ENCODE data around the gene PTGFR. TPM values are rescaled to one million over a fixed set of nuclear protein-coding genes. Genes with fewer than 3 reads are reported as not detected.

The PTGFR gene
- 0.09 TPM for polyA plus RNA-seq (2013, experiment 1 of 4)
- polyA plus RNA-seq (2013, experiment 2 of 4): not detected
- 0.16 TPM for polyA plus RNA-seq (2013, experiment 3 of 4)
- polyA plus RNA-seq (2013, experiment 4 of 4): 0.08 TPM

- no peak within 1 kb of the TSS for H3K27ac ChIP-seq (ENCODE audit: insufficient read depth, low read depth, low read length, poor library complexity, severe bottlenecking)
- H3K9me3 ChIP-seq (ENCODE audit: control insufficient read depth, low read length): no peaks in the 10 kb centered on the region
- H3K36me3 ChIP-seq (ENCODE audit: control insufficient read depth, insufficient read depth, low read length): no peaks in the 10 kb centered on the region
- peaks cover 43% of the 10 kb centered on the region for H3K27me3 ChIP-seq (ENCODE audit: control insufficient read depth, insufficient read depth, low read length, poor library complexity, severe bottlenecking)
- H3K4me1 ChIP-seq (ENCODE audit: control insufficient read depth, insufficient read depth, low read length): no peaks in the 10 kb centered on the region
- H3K4me3 ChIP-seq (ENCODE audit: insufficient read depth, low read depth, low read length): peak within 1 kb of the TSS; percentile 29
- WGBS, 2 experiments: 1% methylated on average over 42 of the region's 42 CpGs
These were observed at the start of gene PTGFR for GRCh38 chr1:78490861-78491450. Gene PTGFR, plus strand, starts transcription at chr1:78490974. Its CDS starts 1,770 bp downstream, at chr1:78492744.

GRCh38 chr1:78441921-78442320 is 48.9 kb upstream of the PTGFR start:
- 75 to 76% methylated on average over 3 of the region's 3 CpGs for WGBS, 2 experiments
- no peaks in the 10 kb centered on the region for H3K27me3 ChIP-seq (ENCODE audit: control insufficient read depth, insufficient read depth, low read length, poor library complexity, severe bottlenecking)
- H3K9me3 ChIP-seq (ENCODE audit: control insufficient read depth, low read length): no peaks in the 10 kb centered on the region
- no peak overlapping the region for H3K27ac ChIP-seq (ENCODE audit: insufficient read depth, low read depth, low read length, poor library complexity, severe bottlenecking)
- H3K36me3 ChIP-seq (ENCODE audit: control insufficient read depth, insufficient read depth, low read length): no peaks in the 10 kb centered on the region
- no peak overlapping the region for H3K4me3 ChIP-seq (ENCODE audit: insufficient read depth, low read depth, low read length)
- H3K4me1 ChIP-seq (ENCODE audit: control insufficient read depth, insufficient read depth, low read length): no peaks in the 10 kb centered on the region

GRCh38 chr1:78447086-78447485 is 43.7 kb upstream of the PTGFR start:
- Histone ChIP-seq H3K36me3 (ENCODE audit: control insufficient read depth, insufficient read depth, low read length) (no peaks in the 10 kb centered on the region), H3K4me1 (ENCODE audit: control insufficient read depth, insufficient read depth, low read length) (no peaks in the 10 kb centered on the region), H3K4me3 (ENCODE audit: insufficient read depth, low read depth, low read length) (no peak overlapping the region), H3K27me3 (ENCODE audit: control insufficient read depth, insufficient read depth, low read length, poor library complexity, severe bottlenecking) (no peaks in the 10 kb centered on the region), H3K27ac (ENCODE audit: insufficient read depth, low read depth, low read length, poor library complexity, severe bottlenecking) (no peak overlapping the region), H3K9me3 (ENCODE audit: control insufficient read depth, low read length) (no peaks in the 10 kb centered on the region)

GRCh38 chr1:78464449-78464891 is 26.3 kb upstream of the PTGFR start:
- WGBS, 2 experiments: 92 to 95% methylated on average over 1 of the region's 1 CpG
- no peaks in the 10 kb centered on the region for H3K9me3 ChIP-seq (ENCODE audit: control insufficient read depth, low read length)
- H3K4me3 ChIP-seq (ENCODE audit: insufficient read depth, low read depth, low read length): no peak overlapping the region
- no peaks in the 10 kb centered on the region for H3K4me1 ChIP-seq (ENCODE audit: control insufficient read depth, insufficient read depth, low read length)
- H3K27ac ChIP-seq (ENCODE audit: insufficient read depth, low read depth, low read length, poor library complexity, severe bottlenecking): no peak overlapping the region
- H3K27me3 ChIP-seq (ENCODE audit: control insufficient read depth, insufficient read depth, low read length, poor library complexity, severe bottlenecking): no peaks in the 10 kb centered on the region
- no peaks in the 10 kb centered on the region for H3K36me3 ChIP-seq (ENCODE audit: control insufficient read depth, insufficient read depth, low read length)

- WGBS, 2 experiments: 81 to 94% methylated on average over 1 of the region's 1 CpG
- H3K9me3 ChIP-seq (ENCODE audit: control insufficient read depth, low read length): no peaks in the 10 kb centered on the region
These were observed 25.6 kb upstream of the PTGFR start for GRCh38 chr1:78465143-78465542.

GRCh38 chr1:78468521-78468920 is 22.3 kb upstream of the PTGFR start:
- WGBS, 2 experiments: 88 to 95% methylated on average over 1 of the region's 1 CpG
- Histone ChIP-seq H3K4me1 (ENCODE audit: control insufficient read depth, insufficient read depth, low read length) (no peaks in the 10 kb centered on the region), H3K27me3 (ENCODE audit: control insufficient read depth, insufficient read depth, low read length, poor library complexity, severe bottlenecking) (no peaks in the 10 kb centered on the region), H3K27ac (ENCODE audit: insufficient read depth, low read depth, low read length, poor library complexity, severe bottlenecking) (no peak overlapping the region), H3K9me3 (ENCODE audit: control insufficient read depth, low read length) (no peaks in the 10 kb centered on the region), H3K4me3 (ENCODE audit: insufficient read depth, low read depth, low read length) (no peak overlapping the region), H3K36me3 (ENCODE audit: control insufficient read depth, insufficient read depth, low read length) (no peaks in the 10 kb centered on the region)

More at GRCh38 chr1:78465143-78465542, 25.6 kb upstream of the PTGFR start:
- Histone ChIP-seq H3K4me1 (ENCODE audit: control insufficient read depth, insufficient read depth, low read length) (no peaks in the 10 kb centered on the region), H3K4me3 (ENCODE audit: insufficient read depth, low read depth, low read length) (no peak overlapping the region), H3K27me3 (ENCODE audit: control insufficient read depth, insufficient read depth, low read length, poor library complexity, severe bottlenecking) (no peaks in the 10 kb centered on the region), H3K27ac (ENCODE audit: insufficient read depth, low read depth, low read length, poor library complexity, severe bottlenecking) (no peak overlapping the region), H3K36me3 (ENCODE audit: control insufficient read depth, insufficient read depth, low read length) (no peaks in the 10 kb centered on the region)

GRCh38 chr1:78469576-78469975 is 21.2 kb upstream of the PTGFR start:
- no peaks in the 10 kb centered on the region for H3K36me3 ChIP-seq (ENCODE audit: control insufficient read depth, insufficient read depth, low read length)
- H3K9me3 ChIP-seq (ENCODE audit: control insufficient read depth, low read length): no peaks in the 10 kb centered on the region
- H3K4me1 ChIP-seq (ENCODE audit: control insufficient read depth, insufficient read depth, low read length): no peaks in the 10 kb centered on the region
- H3K4me3 ChIP-seq (ENCODE audit: insufficient read depth, low read depth, low read length): no peak overlapping the region
- no peaks in the 10 kb centered on the region for H3K27me3 ChIP-seq (ENCODE audit: control insufficient read depth, insufficient read depth, low read length, poor library complexity, severe bottlenecking)
- 89 to 100% methylated on average over 1 of the region's 1 CpG for WGBS, 2 experiments
- no peak overlapping the region for H3K27ac ChIP-seq (ENCODE audit: insufficient read depth, low read depth, low read length, poor library complexity, severe bottlenecking)

- Histone ChIP-seq H3K4me3 (ENCODE audit: insufficient read depth, low read depth, low read length) (no peak overlapping the region), H3K9me3 (ENCODE audit: control insufficient read depth, low read length) (no peaks in the 10 kb centered on the region), H3K27ac (ENCODE audit: insufficient read depth, low read depth, low read length, poor library complexity, severe bottlenecking) (no peak overlapping the region), H3K4me1 (ENCODE audit: control insufficient read depth, insufficient read depth, low read length) (no peaks in the 10 kb centered on the region), H3K36me3 (ENCODE audit: control insufficient read depth, insufficient read depth, low read length) (no peaks in the 10 kb centered on the region), H3K27me3 (ENCODE audit: control insufficient read depth, insufficient read depth, low read length, poor library complexity, severe bottlenecking) (no peaks in the 10 kb centered on the region)
- WGBS, 2 experiments: 85 to 91% methylated on average over 2 of the region's 2 CpGs
These were observed 18.7 kb upstream of the PTGFR start for GRCh38 chr1:78471890-78472620.

- H3K4me3 ChIP-seq (ENCODE audit: insufficient read depth, low read depth, low read length): no peak overlapping the region
These were observed 17.8 kb upstream of the PTGFR start for GRCh38 chr1:78472851-78473496.

GRCh38 chr1:78474092-78474491 is 16.7 kb upstream of the PTGFR start:
- Histone ChIP-seq H3K27me3 (ENCODE audit: control insufficient read depth, insufficient read depth, low read length, poor library complexity, severe bottlenecking) (no peaks in the 10 kb centered on the region), H3K4me1 (ENCODE audit: control insufficient read depth, insufficient read depth, low read length) (no peaks in the 10 kb centered on the region), H3K27ac (ENCODE audit: insufficient read depth, low read depth, low read length, poor library complexity, severe bottlenecking) (no peak overlapping the region), H3K4me3 (ENCODE audit: insufficient read depth, low read depth, low read length) (no peak overlapping the region), H3K9me3 (ENCODE audit: control insufficient read depth, low read length) (no peaks in the 10 kb centered on the region), H3K36me3 (ENCODE audit: control insufficient read depth, insufficient read depth, low read length) (no peaks in the 10 kb centered on the region)

More at GRCh38 chr1:78472851-78473496, 17.8 kb upstream of the PTGFR start:
- Histone ChIP-seq H3K27ac (ENCODE audit: insufficient read depth, low read depth, low read length, poor library complexity, severe bottlenecking) (no peak overlapping the region), H3K27me3 (ENCODE audit: control insufficient read depth, insufficient read depth, low read length, poor library complexity, severe bottlenecking) (no peaks in the 10 kb centered on the region), H3K4me1 (ENCODE audit: control insufficient read depth, insufficient read depth, low read length) (no peaks in the 10 kb centered on the region), H3K9me3 (ENCODE audit: control insufficient read depth, low read length) (no peaks in the 10 kb centered on the region), H3K36me3 (ENCODE audit: control insufficient read depth, insufficient read depth, low read length) (no peaks in the 10 kb centered on the region)
- 96 to 97% methylated on average over 2 of the region's 2 CpGs for WGBS, 2 experiments

All from ectodermal cell (in vitro differentiated cells).